CD1c-positive myeloid dendritic cell (primary cell): ENCODE results near the gene ZDHHC14.

ENCODE experiments used
- DNase-seq: peaks from one replicate; pipeline ENCODE4 v3.0.0-alpha.2; 2016; ENCODE audit errors: extremely low spot score

Gene ZDHHC14

GRCh38 chr6:157665180-157665579 is 284.2 kb downstream of the ZDHHC14 start:
- no peak for DNase-seq

- DNase-seq: no peak
These were observed 285.7 kb downstream of the ZDHHC14 start for GRCh38 chr6:157666729-157667128.

- DNase-seq: peak; percentile 71
These were observed 286.4 kb downstream of the ZDHHC14 start for GRCh38 chr6:157667211-157668008.

GRCh38 chr6:157668009-157668401 is 287.0 kb downstream of the ZDHHC14 start:
- no peak for DNase-seq

GRCh38 chr6:157668713-157669112 is 287.7 kb downstream of the ZDHHC14 start:
- DNase-seq: no peak

GRCh38 chr6:157669323-157669722 is 288.3 kb downstream of the ZDHHC14 start:
- DNase-seq: no peak

GRCh38 chr6:157669747-157670216 is 288.8 kb downstream of the ZDHHC14 start:
- DNase-seq: peak; percentile 28

GRCh38 chr6:157670466-157671186 is 289.6 kb downstream of the ZDHHC14 start:
- peak; percentile 25 for DNase-seq

GRCh38 chr6:157672726-157673412 is 291.9 kb downstream of the ZDHHC14 start:
- no peak for DNase-seq

GRCh38 chr6:157673596-157673995 is 292.6 kb downstream of the ZDHHC14 start:
- DNase-seq: no peak

GRCh38 chr6:157674061-157674460 is 293.1 kb downstream of the ZDHHC14 start:
- DNase-seq: no peak

GRCh38 chr6:157675831-157676230 is 294.8 kb downstream of the ZDHHC14 start:
- DNase-seq: no peak

GRCh38 chr6:157676241-157676640 is 295.3 kb downstream of the ZDHHC14 start:
- no peak for DNase-seq

- DNase-seq: no peak
These were observed 296.2 kb downstream of the ZDHHC14 start for GRCh38 chr6:157677235-157677634.

- no peak for DNase-seq
These were observed 298.9 kb downstream of the ZDHHC14 start for GRCh38 chr6:157679605-157680580.

- no peak for DNase-seq
These were observed 300.2 kb downstream of the ZDHHC14 start for GRCh38 chr6:157681041-157681650.

GRCh38 chr6:157682856-157683481 is 302.0 kb downstream of the ZDHHC14 start:
- no peak for DNase-seq

- DNase-seq: no peak
These were observed 302.7 kb downstream of the ZDHHC14 start for GRCh38 chr6:157683707-157684106.

- no peak for DNase-seq
These were observed 303.8 kb downstream of the ZDHHC14 start for GRCh38 chr6:157684620-157685299.
